Activated CD8-positive, alpha-beta memory T cell treated with anti-CD3 and anti-CD28 coated beads for 24 hours (primary cell): ENCODE measurements around the gene HNRNPCL4.
"Not testable (repeated sequence)": the region's sequence is repeated elsewhere in the genome, so short reads cannot be mapped to it uniquely, and the experiment has no call there.

Experiments used
- DNase-seq: peaks from one replicate; pipeline ENCODE4 v3.0.0-alpha.2; 2020

HNRNPCL4 gene

GRCh38 chr1:13165531-13165930, at the start of gene HNRNPCL4:
TSS of gene HNRNPCL4 (minus strand) at chr1:13165631. CDS start at chr1:13165467, 164 bp downstream.
- not testable (repeated sequence) for DNase-seq

- DNase-seq, result not testable (repeated sequence)
Observed at GRCh38 chr1:13208712-13209111, 43.3 kb upstream of the HNRNPCL4 start.

DNA sequence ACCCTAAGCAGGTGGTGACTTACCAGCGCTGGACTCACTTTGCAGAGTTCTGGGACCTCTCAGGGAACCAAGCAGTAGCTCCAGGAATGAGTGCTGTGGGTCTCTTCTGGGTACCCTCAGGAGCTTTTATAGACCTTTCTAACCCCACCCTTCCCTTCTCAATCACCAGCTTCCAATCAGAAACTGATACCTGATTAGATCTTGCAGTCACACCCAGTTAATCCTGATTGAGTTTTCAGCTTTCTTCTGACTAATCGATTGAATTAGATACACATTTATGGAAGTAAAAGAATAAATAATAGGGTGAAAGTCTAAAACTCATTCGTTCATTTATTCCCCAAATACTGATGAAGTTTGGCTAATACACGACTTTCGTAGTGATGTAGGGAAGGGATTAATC, 35.9 kb upstream of the HNRNPCL4 start, which contains the start of gene PRAMEF13:
Gene PRAMEF13, minus strand, starts transcription at position 101 of the 400 bp plus-strand sequence. CDS start 1,820 bp downstream, outside the sequence.
- not testable (repeated sequence) for DNase-seq

DNA sequence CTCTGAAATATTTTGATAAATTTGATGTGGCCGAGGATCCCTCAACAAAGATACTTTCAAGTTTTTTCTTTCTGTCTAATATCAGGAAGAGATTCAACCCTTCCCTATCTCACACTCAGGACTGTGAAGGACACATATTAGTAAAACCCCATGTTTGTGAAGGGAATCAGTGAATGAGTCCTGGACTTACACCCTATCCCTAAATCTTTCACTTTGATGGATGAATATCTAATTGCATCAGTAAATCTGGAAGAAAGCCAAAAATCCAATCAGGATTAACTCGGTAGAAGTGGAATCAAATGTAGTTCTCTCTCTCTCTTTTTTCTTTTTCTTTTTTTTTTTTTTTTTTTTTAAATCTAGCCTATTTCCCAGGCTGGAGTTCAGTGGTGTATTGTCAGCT, 6.1 kb upstream of the HNRNPCL4 start, which contains the start of gene PRAMEF9:
Gene PRAMEF9, plus strand, starts transcription at position 301 of the 400 bp plus-strand sequence. CDS start 3,433 bp downstream, outside the sequence.
- DNase-seq, result not testable (repeated sequence)

DNA sequence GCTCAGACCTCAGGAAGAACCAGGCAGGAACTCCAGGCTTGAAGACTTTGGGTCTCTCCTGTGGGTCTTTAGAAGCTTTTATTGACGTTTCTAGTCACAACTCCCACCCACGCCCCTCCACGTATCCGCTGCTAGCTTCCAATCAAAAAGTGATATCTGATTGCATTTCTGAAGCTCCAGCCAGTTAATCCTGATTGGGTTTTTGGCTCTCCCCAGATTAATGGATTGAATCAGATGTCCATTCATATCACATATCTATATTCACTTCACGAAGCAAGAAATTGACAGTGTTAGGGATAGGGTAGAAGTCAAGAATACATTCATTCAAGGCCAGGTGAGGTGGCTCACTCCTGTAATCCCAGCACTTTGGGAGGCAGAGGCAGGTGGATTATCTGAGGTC, 9.5 kb downstream of the HNRNPCL4 start, which contains the start of gene PRAMEF26:
Gene PRAMEF26, minus strand, starts transcription at position 101 of the 400 bp plus-strand sequence. CDS start 2,914 bp downstream, outside the sequence.
- DNase-seq, result not testable (repeated sequence)

DNA sequence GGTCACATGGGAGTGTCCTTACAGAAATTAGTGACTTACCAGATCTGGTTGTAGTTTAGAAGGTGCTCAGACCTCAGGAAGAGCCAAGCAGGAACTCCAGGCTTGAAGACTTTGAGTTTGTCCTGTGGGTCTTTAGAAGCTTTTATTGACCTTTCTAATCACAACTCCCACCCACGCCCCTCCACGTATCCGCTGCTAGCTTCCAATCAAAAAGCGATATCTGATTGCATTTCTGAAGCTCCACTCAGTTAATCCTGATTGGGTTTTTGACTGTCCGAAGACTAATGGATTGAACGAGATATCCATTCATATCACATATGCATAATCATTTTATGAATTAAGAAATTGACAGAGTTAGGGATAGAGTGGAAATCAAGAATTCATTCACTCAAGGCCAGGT, 48.7 kb downstream of the HNRNPCL4 start, which contains the start of gene HNRNPCL2:
Gene HNRNPCL2, minus strand, starts transcription at position 101 of the 400 bp plus-strand sequence. CDS start 454 bp downstream, outside the sequence.
- not testable (repeated sequence) for DNase-seq
